ENCODE results near the gene KCNQ2.

GRCh38 chr20:63517376-63518309 lies 45.2 kb upstream of the KCNQ2 start:
- TF ChIP-seq CTCF (IDR thresholded peaks at IDR 0.05; ENCODE audit: low read depth, low read length) = no peak
- no peak for TF ChIP-seq EZH2phosphoT487 (IDR thresholded peaks at IDR 0.05; ENCODE audit: low read depth)

Measured in OCI-LY3 (cell line).